GM21737 (cell line): ENCODE data around the gene SNX25.

Source experiments
- ATAC-seq: cut with Tn5 transposase; IDR thresholded peaks from one replicate; pipeline ENCODE4 v1.9.1; 2021; ENCODE audit warnings: mild to moderate bottlenecking, moderate library complexity; ENCODE audit not compliant: unreplicated experiment

Gene SNX25

GRCh38 chr4:185259719-185260118 lies 50.3 kb downstream of the SNX25 start:
- ATAC-seq, result no peak

GRCh38 chr4:185261946-185262345 lies 52.5 kb downstream of the SNX25 start:
- ATAC-seq, result no peak

GRCh38 chr4:185263419-185263818 lies 54.0 kb downstream of the SNX25 start:
- peak; percentile 65 for ATAC-seq

GRCh38 chr4:185265942-185266341 lies 56.5 kb downstream of the SNX25 start:
- peak; percentile 69 for ATAC-seq

GRCh38 chr4:185269286-185269685 lies 59.9 kb downstream of the SNX25 start:
- no peak for ATAC-seq

- no peak for ATAC-seq
Observed at GRCh38 chr4:185270037-185270436, 60.6 kb downstream of the SNX25 start.

- ATAC-seq, result no peak
Observed at GRCh38 chr4:185270885-185271284, 61.5 kb downstream of the SNX25 start.

GRCh38 chr4:185272245-185272644 lies 62.8 kb downstream of the SNX25 start:
- ATAC-seq, result no peak

- no peak for ATAC-seq
Observed at GRCh38 chr4:185275501-185275900, 66.1 kb downstream of the SNX25 start.

- no peak for ATAC-seq
Observed at GRCh38 chr4:185276036-185276435, 66.6 kb downstream of the SNX25 start.

- no peak for ATAC-seq
Observed at GRCh38 chr4:185278716-185279115, 69.3 kb downstream of the SNX25 start.

GRCh38 chr4:185280608-185281007 lies 71.2 kb downstream of the SNX25 start:
- ATAC-seq, result no peak

- ATAC-seq, result no peak
Observed at GRCh38 chr4:185282968-185283367, 73.6 kb downstream of the SNX25 start.

GRCh38 chr4:185283723-185284122 lies 74.3 kb downstream of the SNX25 start:
- no peak for ATAC-seq

GRCh38 chr4:185285632-185286393 lies 76.4 kb downstream of the SNX25 start:
- ATAC-seq, result no peak

GRCh38 chr4:185286571-185286970 lies 77.2 kb downstream of the SNX25 start:
- no peak for ATAC-seq

GRCh38 chr4:185287031-185287430 lies 77.6 kb downstream of the SNX25 start:
- no peak for ATAC-seq

GRCh38 chr4:185290018-185290607 lies 80.7 kb downstream of the SNX25 start:
- ATAC-seq, result no peak

- no peak for ATAC-seq
Observed at GRCh38 chr4:185290656-185291055, 81.3 kb downstream of the SNX25 start.

GRCh38 chr4:185293202-185293601 lies 83.8 kb downstream of the SNX25 start:
- no peak for ATAC-seq

- no peak for ATAC-seq
Observed at GRCh38 chr4:185296665-185297460, 87.5 kb downstream of the SNX25 start.
